Astrocyte of the hippocampus (primary cell): Measurements from ENCODE around the gene MYH9.
"Not testable (repeated sequence)": the region's sequence is repeated elsewhere in the genome, so short reads cannot be mapped to it uniquely, and the experiment has no call there.

ENCODE experiments used
- DNase-seq: peaks from one replicate; pipeline ENCODE4 v3.0.0; 2011; ENCODE audit warnings: low read depth, low spot score

MYH9 gene

DNA sequence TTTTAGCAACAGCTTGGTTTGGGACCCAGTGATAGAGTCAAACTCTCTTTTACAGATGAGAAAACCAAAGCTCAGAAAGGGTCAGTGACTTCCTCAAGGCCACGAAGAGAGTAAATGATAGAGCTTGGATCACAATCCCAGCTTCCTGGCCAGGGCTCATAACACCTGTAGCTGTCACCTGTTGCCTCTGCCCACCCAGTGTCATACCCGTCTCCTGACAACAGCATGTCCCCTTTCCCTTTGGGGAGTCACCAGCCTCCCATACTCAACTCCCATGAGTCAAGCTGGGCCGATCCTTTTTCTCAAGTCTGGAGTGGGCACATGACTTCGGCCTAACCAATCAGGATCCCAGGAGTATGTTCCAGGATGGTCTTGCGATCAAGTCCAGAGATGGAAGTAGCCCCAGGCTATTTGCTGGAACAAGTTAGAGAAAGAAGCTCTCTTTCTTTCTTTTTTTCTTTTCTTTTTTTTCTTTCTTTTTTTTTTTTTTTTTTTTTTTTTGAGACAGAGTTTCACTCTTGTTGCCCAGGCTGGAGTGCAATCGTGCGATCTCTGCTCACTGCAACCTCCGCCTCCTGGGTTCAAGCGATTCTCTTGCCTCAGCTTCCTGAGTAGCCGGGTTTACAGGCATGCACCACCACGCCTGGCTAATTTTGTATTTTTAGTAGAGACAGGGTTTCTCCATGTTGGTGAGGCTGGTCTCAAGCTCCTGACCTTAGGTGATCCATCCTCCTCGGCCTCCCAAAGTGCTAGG, 27.8 kb upstream of the MYH9 start:
- no peak for DNase-seq

DNA sequence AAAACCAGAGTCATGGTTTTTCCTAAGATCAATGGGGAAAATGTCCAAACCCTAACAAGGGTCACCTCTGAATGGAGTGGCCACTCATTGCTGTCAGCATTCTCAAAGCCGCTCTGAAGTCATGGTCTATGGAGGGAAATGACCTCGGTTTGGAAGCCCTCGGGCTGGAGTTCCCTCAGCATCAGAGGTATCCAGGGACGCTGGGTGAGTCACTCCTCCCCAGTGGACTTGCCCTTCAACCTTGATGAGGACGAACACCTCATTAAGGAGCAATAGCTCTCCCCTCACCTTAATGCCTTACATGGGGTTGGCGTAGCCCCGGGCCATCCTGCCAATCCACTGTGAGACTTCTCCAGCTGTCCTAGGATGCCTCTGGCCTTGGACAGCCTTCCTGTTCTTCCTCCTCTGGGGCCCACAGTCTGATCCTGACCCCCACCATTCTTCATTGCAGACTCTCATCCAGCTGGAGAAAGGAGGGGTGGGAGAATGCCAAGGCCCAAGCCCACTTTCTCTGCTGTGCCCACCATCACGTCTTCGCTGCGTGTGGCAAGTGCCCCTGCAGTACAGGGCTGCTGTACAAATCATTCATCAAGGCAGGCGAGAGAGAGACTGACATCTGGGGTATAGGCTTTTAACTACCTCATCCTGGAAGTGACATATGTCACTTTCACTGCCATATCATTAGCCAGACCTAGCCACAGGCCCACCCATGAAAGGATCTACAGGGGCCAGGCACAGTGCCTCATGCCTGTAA, 25.4 kb upstream of the MYH9 start:
- DNase-seq, result no peak

DNA sequence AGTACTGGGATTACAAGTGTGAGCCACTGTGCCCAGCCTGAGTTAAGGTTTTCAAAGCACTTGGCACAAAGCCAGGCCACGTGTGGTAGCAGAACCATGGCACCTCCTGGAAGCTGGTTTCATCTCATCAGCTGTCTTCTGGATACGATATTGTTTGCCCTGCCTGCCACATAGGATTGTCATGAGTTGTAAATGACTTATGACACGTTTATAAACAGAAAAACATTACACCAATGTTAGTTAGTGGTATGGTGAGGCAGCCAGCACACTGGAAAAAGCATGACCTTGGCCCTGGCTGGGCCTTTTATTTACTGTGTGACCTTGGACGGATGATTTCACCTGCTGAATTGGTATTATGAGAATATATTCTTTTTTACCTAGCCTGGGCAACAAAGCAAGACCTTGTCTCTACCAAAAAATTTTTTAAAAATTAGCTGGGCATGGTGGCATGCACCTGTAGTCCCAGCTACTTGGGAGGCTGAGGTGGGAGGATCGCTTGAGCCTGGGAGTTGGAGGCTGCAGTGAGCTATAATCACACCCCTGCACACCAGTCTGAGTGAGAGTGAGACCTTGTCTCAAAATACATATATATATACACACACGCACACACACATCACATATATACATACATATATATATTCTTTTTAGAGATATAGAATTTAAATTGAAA, 24.0 kb upstream of the MYH9 start:
- no peak for DNase-seq

DNA sequence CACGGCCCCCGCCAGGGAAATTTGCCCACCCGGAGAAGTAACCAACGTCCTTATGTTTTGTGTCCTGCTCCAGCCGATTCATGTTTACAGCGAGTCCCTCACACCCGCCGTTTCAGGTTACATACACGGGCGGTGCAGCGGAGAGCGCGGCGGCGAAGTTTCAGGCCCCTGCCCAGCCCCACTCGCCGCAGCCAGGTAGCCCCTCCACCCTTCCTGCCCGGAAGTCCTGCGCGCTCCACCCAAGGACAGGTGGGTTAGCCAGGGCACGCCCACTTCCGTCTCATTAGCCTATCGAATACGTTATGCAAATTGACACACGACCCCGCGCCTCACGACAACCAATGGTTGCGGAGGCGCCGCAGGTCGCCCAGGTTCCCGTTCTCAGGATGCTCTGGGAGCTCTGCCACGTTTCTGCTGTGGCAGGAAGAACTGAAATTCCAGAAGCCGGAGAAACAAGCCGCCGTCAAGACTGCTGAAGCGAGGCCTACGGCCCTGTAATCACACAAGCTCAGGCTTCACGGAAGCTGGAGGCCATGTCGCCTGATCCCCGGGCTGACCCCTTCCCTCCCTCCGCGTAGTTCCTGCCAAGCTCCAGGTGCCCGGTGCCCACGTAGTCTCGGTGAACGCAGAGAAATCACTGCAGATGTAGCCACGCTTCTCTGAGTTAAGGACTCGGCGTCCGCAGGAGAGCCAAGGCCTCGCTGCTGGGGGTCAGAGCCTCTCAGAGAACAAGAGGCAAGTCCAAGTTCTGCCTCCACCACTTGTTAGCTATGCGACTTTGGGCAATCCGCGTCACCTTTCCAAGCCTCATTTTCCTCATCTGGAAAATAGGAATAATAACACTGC, 22.4 kb upstream of the MYH9 start:
- DNase-seq, result peak; percentile 92

DNA sequence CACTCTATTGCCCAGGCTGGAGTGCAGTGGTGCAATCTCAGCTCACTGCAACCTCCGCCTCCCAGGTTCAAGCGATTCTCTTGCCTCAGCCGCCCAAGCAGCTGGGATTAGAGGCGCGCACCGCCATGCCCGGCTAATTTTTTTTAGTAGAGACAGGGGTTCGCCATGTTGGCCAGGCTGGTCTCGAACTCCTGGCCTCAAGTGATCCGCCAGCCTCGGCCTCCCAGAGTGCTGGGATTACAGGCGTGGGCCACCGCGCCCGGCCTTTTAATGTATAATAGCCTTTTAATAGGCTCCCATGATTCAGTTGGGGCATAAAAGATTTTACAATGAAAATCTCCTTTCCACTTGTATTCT, 21.8 kb upstream of the MYH9 start:
- DNase-seq, result not testable (repeated sequence)

DNA sequence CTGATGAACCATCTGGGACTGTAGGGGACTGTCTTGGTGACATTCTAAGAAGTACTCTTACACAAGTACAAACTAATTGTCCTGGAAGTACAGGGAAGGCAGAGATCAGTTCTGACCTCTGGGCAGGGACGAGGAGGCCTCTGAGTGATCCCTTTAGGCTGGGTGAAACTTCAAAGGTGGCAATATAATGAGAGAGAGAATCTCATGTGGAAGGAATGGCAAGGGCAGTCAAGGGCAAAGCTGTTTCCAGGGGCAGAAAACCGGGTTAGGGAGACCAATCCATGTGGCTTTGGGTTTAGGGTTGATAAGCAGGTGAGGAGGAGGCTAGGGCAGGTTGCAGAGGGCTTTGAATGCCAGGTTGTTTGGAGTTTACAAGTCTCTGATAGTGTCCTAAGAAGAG, 21.3 kb upstream of the MYH9 start:
- DNase-seq, result no peak

DNA sequence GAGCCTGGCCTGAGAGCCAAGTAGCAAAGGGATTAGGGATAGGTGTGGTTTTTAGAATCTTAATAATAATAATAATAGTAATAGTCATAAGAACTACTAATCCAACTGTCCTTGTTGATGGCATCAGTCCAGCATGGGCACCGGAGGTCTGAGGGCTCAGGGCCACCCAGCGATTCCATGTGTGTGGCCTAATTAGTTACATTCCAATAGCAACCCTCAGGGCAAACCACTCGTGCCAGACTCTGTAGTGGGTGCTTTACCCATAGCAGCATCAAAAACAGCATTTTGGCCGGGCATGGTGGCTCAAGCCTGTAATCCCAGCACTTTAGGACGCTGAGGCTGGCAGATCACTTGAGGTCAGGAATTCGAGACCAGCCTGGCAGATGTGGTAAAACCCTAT, 19.0 kb upstream of the MYH9 start:
- DNase-seq, result no peak

DNA sequence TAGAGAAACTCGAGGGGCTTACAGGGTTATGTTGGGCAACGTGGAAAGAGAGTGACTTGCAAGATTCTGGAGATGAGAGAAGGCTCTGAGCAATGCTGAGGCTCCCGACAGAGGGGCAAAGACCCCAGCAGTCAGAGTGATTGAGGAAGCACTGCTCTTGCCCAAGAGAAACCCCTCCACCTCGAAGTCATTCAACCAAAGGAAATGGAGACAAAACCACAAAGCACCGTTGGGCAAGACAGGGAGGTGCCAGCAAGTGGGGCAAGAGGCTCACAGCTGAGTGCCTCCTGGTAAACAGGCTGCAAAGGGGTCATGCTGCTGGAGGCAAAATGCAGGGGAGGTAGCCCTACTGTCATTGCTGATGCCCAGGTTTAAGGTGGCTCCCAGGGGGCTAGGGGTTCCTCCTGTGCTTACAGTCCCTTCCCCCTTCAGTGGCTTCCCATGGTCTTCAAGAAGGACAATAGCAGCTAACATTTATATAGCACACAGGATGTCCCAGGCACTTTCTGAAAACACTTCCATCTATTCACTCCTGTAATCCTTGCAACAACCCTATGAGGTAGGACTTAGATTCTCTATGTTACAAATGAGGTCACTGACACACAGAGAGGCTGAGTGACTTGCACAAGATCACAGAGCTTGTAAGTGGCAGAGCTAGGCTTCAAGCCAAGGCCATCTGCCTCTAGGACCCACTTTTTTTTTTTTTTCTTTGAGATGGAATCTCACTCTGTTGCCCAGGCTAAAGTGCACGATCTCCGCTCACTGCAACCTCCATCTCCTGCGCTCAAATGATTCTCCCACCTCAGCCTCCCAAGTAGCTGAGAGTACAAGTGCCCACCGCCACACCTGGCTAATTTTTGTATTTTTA, 18.1 kb upstream of the MYH9 start:
- DNase-seq, result no peak

DNA sequence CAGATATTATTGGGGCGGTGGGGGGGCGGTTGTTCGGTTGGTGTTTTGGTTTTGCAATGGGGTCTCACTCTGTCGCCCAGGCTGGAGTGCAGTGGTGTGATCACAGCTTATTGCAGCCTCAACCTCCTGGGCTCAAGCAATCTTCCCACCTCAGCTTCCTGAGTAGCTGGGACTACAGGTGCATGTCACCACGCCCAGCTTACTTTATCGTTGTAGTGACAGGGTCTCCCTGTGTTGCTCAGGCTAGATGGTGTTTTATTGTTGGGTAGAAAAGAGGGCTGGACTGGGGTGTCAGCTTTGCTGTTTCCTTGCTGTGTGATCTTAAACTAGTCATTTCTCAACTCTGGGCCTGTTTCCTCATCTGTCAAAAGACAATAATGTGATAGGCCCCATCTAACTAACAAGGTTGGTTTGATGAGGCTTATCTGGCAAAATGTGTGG, 17.5 kb upstream of the MYH9 start:
- no peak for DNase-seq

DNA sequence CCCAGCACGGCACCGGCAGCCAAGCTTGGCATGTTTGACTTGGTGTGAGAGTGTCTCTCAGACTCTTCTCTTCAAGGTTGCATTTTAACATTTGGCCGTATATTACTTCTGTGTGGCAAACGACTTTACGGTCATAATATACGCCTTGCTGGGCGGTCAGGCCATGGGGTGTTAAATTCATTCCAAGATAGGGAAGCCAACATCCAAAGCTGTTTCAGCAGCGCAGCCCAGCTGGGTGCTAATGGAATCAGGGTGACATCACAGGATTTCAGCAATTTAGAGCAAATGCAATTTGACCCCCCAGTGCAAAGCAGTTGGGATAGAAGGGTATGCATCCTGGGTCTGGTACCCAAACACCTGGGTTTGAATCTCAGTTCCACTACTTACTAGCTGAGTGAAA, 16.7 kb upstream of the MYH9 start:
- no peak for DNase-seq

DNA sequence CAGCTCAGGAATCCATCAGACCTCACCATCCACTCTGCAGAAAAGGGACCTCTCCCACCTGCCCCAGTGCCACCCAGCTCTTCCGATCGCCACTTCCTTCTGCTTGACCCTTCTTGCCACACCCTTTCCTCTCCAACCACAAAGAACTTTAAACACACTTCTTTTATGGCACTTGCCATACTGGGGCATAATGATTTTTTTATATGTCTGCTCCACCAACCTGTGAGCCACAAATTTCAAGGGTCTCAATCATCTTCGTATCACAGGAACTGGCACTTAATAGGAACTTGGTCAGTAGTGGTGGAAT, 11.7 kb upstream of the MYH9 start:
- no peak for DNase-seq

DNA sequence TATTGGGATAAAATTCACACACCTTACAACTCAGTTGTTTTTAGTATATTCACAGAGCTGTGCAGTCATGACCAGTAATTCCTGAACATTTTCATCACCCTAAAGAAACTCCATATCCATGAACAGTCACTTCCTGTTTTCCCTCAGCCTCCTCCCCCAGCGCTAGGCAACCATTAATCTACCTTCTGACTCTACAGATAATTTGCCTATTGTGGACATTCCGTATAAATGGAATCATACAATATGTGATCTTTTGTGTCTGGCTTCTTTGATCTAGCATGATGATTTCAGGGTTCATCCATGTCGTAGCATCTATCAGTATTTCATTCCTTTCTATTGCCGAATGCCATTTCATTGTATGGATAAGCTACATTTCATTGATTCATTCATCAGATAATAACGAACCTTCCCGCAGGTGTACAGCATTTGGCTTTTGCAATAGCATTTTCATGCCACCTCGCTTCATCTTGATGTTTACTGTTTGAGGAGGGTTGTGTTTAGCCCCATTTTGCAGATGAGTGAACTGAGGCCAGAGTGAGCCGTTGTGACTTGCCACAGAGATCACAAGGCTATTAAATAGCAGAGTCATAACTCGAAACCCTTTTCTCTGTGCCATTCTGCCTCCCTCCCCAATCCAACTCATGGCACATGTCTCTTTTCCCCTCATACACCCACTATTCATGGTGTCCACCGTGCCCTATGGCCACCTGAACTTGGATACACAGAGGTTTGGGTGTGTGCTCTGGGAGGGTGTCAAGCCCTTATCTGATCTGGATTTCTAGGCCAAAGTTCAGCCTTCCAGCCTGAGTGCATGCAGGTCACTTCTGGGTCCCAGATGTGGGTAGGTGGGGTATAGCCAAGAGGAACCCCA, 11.1 kb upstream of the MYH9 start:
- peak; percentile 53 for DNase-seq

DNA sequence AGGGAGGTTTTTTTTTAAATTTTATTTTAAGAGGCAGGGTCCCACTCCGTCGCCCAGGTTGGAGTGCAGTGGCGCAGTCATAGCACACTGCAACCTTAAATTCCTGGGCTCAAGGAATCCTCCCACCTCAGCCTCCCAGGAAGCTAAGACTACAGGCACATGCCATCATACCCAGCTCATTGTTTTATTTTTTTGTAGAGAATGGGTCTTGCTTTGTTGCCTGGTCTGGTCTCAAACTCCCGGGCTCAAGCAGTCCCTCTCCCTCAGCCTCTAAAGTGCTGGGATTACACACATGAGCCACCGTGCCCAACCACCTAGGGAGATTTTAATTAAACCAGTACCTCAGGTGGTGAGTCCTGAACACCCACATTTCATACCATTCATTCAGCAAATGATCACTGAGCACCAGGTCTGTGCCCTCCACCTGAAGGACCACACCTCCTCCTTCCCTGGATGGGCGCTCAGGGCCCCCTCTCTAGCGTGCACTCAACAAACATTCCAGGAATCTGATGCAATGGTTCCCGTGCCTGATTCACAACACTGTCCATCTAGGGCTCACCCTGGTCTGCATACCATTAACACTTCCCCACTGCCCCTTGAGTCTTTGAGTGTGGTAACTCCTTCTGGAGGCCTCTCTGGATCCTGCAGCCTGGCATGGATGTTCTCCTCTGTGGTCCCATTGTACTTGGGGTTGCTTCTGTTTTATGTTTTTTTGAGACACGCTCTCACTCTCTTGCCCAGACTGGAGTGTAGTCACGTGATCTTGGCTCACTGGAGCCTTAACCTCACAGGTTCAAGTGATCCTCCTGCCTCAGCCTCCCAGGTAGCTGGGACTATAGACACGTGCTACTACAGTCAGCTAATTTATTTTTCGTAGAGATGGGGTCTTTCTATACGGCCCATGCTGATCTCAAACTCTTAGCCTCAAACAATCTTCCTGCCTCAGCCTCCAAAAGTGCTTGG, 9.6 kb upstream of the MYH9 start:
- DNase-seq, result peak; percentile 71

DNA sequence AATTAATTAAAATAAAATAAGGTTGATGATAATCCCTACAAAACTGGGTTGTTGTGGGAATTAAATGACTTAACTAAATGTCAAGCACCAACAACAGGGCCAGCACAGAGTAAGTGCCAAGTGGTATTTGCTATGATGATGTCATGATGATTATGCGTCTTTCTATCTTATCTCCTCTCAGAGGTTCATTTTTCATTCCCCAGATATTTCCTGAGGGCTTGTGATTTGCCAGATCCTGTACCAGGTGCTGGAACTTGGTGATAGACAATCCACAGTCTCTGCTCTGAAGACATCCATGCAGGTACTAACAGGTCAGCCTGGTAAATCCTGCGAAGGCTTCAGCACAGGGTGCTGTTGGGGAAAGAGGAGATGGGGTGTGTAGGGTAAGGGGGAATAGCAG, 8.1 kb upstream of the MYH9 start:
- peak; percentile 42 for DNase-seq

DNA sequence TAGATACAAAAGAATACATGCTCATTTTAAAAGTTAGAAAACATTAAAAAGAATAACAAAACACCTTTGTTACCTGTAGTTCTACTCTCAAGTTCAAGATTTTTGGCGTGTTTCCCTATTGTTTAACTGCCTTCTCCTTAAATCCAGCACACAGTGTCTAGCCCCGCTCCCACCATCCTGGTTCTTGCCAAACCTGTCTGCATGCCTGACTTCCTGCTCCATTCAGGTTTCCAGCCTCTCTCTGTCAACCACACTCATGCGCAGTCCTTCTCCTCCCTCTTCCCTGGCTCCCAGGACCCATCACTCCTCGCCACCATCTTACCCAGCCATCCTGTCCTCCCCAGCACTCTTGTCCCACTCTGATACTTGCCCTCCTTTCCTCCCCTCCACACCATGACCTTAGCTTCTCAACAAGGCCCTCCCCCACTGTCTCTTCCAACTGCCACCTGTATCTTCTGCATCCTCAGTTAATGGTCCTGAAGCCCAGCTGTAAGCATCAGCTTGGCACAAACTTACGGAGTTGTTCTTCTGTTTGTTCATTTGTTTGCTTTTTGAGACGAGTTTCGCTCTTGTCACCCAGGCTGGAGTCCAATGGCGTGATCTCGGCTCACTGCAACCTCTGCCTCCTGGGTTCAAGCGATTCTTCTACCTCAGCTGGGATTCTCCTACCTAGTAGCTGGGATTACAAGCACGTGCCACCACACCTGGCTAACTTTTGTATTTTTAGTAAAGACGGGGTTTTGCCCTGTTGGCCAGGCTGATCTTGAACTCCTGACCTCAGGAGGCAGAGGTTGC, 7.5 kb upstream of the MYH9 start:
- DNase-seq, result no peak

DNA sequence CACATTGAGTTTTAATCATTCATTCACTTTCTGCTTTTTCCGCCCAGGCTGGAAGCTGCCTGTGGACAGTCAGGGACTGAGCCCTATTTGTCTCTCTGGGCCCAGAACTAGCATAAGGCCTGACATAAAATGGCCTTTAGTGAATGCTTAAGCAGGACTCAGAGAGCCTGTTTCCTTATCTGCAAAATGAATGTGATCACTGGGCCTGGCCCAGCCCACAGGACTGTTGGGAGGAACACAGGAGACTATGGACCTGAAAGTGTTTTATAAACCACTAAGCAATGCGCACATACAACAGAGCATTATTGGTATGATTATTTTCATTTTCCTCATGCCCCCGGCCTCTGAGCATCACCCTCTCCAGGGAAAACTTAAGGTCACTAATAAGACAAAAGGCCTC, 3.9 kb upstream of the MYH9 start:
- no peak for DNase-seq

DNA sequence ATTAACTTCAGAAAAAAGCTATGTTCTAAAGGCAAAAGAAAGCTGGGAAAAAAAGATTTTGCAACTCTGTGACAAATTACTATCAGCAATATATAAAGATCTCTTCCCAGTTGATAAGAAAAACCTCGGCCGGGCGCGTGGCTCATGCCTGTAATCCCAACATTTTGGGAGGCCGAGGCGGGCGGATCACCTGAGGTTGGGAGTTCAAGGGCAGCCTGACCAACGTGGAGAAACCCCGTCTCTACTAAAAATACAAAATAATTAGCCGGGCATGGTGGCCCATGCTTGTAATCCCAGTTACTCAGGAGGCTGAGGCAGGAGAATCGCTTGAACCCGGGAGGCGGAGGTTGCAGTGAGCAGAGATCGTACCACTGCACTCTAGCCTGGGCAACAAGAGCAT, 1.4 kb upstream of the MYH9 start:
- not testable (repeated sequence) for DNase-seq

DNA sequence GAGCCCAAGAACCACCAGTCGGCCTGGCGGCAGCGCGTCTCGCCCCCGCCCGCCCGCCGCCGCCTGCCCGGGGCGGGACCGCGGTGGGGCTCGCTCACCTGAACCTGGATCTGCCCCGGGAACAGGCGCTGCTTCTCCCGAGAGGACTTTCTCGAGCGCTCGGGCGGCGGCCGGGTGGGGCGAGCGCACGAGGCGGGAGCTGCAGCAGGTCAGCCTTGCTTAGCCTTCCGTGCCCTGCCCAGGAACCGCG, 133 bp downstream of the MYH9 start:
- DNase-seq, result no peak
